ENCODE results near the gene OPA3. TPM values are rescaled to one million over a fixed set of nuclear protein-coding genes. Genes with fewer than 3 reads are reported as not detected.
A peak's percentile ranks its signal among the peaks of the same experiment; 100 is the strongest.

Gene OPA3
- total RNA-seq, 1 experiment from 2014 or later = 17.1 TPM

- Mint-ChIP-seq H3K4me1 (ENCODE audit: low read depth, unreplicated experiment) (peaks cover 9% of the 10 kb centered on the region), H3K27ac (ENCODE audit: unreplicated experiment) (peak overlapping the region; percentile 8)
- TF ChIP-seq CTCF (IDR thresholded peaks at IDR 0.05; ENCODE audit: unreplicated experiment) = no peak
Observed at GRCh38 chr19:45560038-45560437, 24.6 kb downstream of the OPA3 start.

GRCh38 chr19:45558399-45558878 lies 26.2 kb downstream of the OPA3 start:
- DNase-seq = peak; percentile 63
- no peak overlapping the region for H3K4me3 Mint-ChIP-seq (ENCODE audit: low read depth, unreplicated experiment)
- H3K27ac Mint-ChIP-seq (ENCODE audit: unreplicated experiment) = no peak overlapping the region
- no peaks in the 10 kb centered on the region for H3K9me3 Mint-ChIP-seq (ENCODE audit: low read depth, unreplicated experiment)
- CTCF ChIA-PET = interaction anchor here (0.5 to 1.1 kb wide), 15 partner anchors 9 to 1891 kb away, joined by 3 to 12 read pairs (median 3); partner anchors contain the start of genes GIPR, OPA3 and SIX5
- intact Hi-C loops (cut with micrococcal nuclease; ENCODE audit: unreplicated experiment) = no loop called here
- peak; percentile 53 for TF ChIP-seq CTCF (IDR thresholded peaks at IDR 0.05; ENCODE audit: unreplicated experiment)
- H3K4me1 Mint-ChIP-seq (ENCODE audit: low read depth, unreplicated experiment) = peaks cover 9% of the 10 kb centered on the region
- no peaks in the 10 kb centered on the region for H3K27me3 Mint-ChIP-seq (ENCODE audit: unreplicated experiment)
- BruUV-seq (replicated peaks) = no TSS peak
- peaks cover 8% of the 10 kb centered on the region for H3K36me3 Mint-ChIP-seq (ENCODE audit: insufficient read depth, unreplicated experiment)

More at GRCh38 chr19:45560038-45560437, 24.6 kb downstream of the OPA3 start:
- H3K36me3 Mint-ChIP-seq (ENCODE audit: insufficient read depth, unreplicated experiment) = peaks cover 8% of the 10 kb centered on the region
- no peaks in the 10 kb centered on the region for H3K27me3 Mint-ChIP-seq (ENCODE audit: unreplicated experiment)
- intact Hi-C loops (cut with micrococcal nuclease; ENCODE audit: unreplicated experiment) = no loop called here
- no peak overlapping the region for H3K4me3 Mint-ChIP-seq (ENCODE audit: low read depth, unreplicated experiment)
- CTCF ChIA-PET = no interaction called here
- no peaks in the 10 kb centered on the region for H3K9me3 Mint-ChIP-seq (ENCODE audit: low read depth, unreplicated experiment)
- no peak for DNase-seq
- no TSS peak for BruUV-seq (replicated peaks)

- Mint-ChIP-seq H3K4me1 (ENCODE audit: low read depth, unreplicated experiment) (peaks cover 9% of the 10 kb centered on the region), H3K27me3 (ENCODE audit: unreplicated experiment) (no peaks in the 10 kb centered on the region), H3K27ac (ENCODE audit: unreplicated experiment) (no peak overlapping the region), H3K9me3 (ENCODE audit: low read depth, unreplicated experiment) (no peaks in the 10 kb centered on the region), H3K4me3 (ENCODE audit: low read depth, unreplicated experiment) (no peak overlapping the region), H3K36me3 (ENCODE audit: insufficient read depth, unreplicated experiment) (peaks cover 8% of the 10 kb centered on the region)
- CTCF ChIA-PET = no interaction called here
- DNase-seq = no peak
- intact Hi-C loops (cut with micrococcal nuclease; ENCODE audit: unreplicated experiment) = no loop called here
- TF ChIP-seq CTCF (IDR thresholded peaks at IDR 0.05; ENCODE audit: unreplicated experiment) = no peak
- no TSS peak for BruUV-seq (replicated peaks)
Observed at GRCh38 chr19:45556835-45557234, 27.8 kb downstream of the OPA3 start.

- H3K36me3 Mint-ChIP-seq (ENCODE audit: insufficient read depth, unreplicated experiment) = peaks cover 5% of the 10 kb centered on the region
- H3K9me3 Mint-ChIP-seq (ENCODE audit: low read depth, unreplicated experiment) = no peaks in the 10 kb centered on the region
- H3K4me1 Mint-ChIP-seq (ENCODE audit: low read depth, unreplicated experiment) = no peaks in the 10 kb centered on the region
- CTCF ChIA-PET = interaction anchor here (0.8 kb wide), 1 partner anchor 16 kb away, joined by 5 read pairs; no protein-coding TSS in a partner anchor
- intact Hi-C loops (cut with micrococcal nuclease; ENCODE audit: unreplicated experiment) = no loop called here
- no peak for TF ChIP-seq CTCF (IDR thresholded peaks at IDR 0.05; ENCODE audit: unreplicated experiment)
- DNase-seq = no peak
- no peak overlapping the region for H3K27ac Mint-ChIP-seq (ENCODE audit: unreplicated experiment)
- H3K4me3 Mint-ChIP-seq (ENCODE audit: low read depth, unreplicated experiment) = no peak overlapping the region
- no TSS peak for BruUV-seq (replicated peaks)
- no peaks in the 10 kb centered on the region for H3K27me3 Mint-ChIP-seq (ENCODE audit: unreplicated experiment)
Observed at GRCh38 chr19:45554481-45554880, 30.1 kb downstream of the OPA3 start.
